ENCODE measurements around the gene MICAL3.

DNA sequence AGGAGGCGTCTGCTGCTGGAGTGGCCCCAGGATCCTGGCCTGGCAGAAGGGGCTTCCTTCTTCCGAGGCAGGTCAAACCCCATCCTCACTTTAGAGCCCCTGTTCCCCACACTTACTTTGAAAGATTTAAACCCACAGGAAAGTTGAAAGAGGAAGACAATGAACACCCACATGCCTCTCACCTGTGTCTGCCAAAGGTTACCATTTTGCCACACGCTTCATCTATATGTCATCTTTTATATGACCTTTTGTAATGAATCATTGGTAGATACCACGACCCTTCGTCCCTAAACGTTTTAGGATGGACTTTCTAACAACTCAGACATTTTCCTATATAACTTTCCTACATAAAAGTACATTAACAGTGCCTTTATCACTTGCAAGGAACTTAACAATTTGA lies 210.3 kb downstream of the MICAL3 start:
- TF ChIP-seq CHD2 (IDR thresholded peaks at IDR 0.05; ENCODE audit: low read length, partially characterized antibody) (no peak), CTCF (IDR thresholded peaks at IDR 0.05) (no peak), POLR2AphosphoS5 (IDR thresholded peaks at IDR 0.05; ENCODE audit: low read depth, low read length) (no peak)
